ENCODE data around the gene SLC38A7.
"Not testable (repeated sequence)": the region's sequence is repeated elsewhere in the genome, so short reads cannot be mapped to it uniquely, and the experiment has no call there.

Gene SLC38A7

GRCh38 chr16:58670946-58671583 is 13.5 kb downstream of the SLC38A7 start:
- DNase-seq = no peak

GRCh38 chr16:58670177-58670576 is 14.4 kb downstream of the SLC38A7 start:
- no peak for DNase-seq

GRCh38 chr16:58665200-58665599 is 19.4 kb downstream of the SLC38A7 start:
- DNase-seq = no peak

- no peak for DNase-seq
Observed at GRCh38 chr16:58661199-58661830, 23.3 kb downstream of the SLC38A7 start.

- DNase-seq = not testable (repeated sequence)
Observed at GRCh38 chr16:58659911-58660310, 24.7 kb downstream of the SLC38A7 start.

GRCh38 chr16:58658796-58659211 is 25.8 kb downstream of the SLC38A7 start:
- DNase-seq = no peak

GRCh38 chr16:58656899-58657298 is 27.7 kb downstream of the SLC38A7 start:
- DNase-seq = no peak

- no peak for DNase-seq
Observed at GRCh38 chr16:58655215-58655596, 29.4 kb downstream of the SLC38A7 start.

GRCh38 chr16:58654560-58655214 is 29.9 kb downstream of the SLC38A7 start:
- no peak for DNase-seq

GRCh38 chr16:58652741-58653140 is 31.8 kb downstream of the SLC38A7 start:
- DNase-seq = no peak

- no peak for DNase-seq
Observed at GRCh38 chr16:58651965-58652348, 32.6 kb downstream of the SLC38A7 start.

- DNase-seq = no peak
Observed at GRCh38 chr16:58649707-58650106, 34.9 kb downstream of the SLC38A7 start.

- no peak for DNase-seq
Observed at GRCh38 chr16:58647107-58647506, 37.5 kb downstream of the SLC38A7 start.

GRCh38 chr16:58644765-58645487 is 39.6 kb downstream of the SLC38A7 start:
- DNase-seq = no peak

GRCh38 chr16:58644108-58644507 is 40.5 kb downstream of the SLC38A7 start:
- no peak for DNase-seq

GRCh38 chr16:58640949-58641348 is 43.6 kb downstream of the SLC38A7 start:
- no peak for DNase-seq

- no peak for DNase-seq
Observed at GRCh38 chr16:58639836-58640235, 44.7 kb downstream of the SLC38A7 start.

GRCh38 chr16:58639230-58639629 is 45.3 kb downstream of the SLC38A7 start:
- DNase-seq = no peak

GRCh38 chr16:58638148-58639036 is 46.2 kb downstream of the SLC38A7 start:
- no peak for DNase-seq

- DNase-seq = not testable (repeated sequence)
Observed at GRCh38 chr16:58637021-58637420, 47.5 kb downstream of the SLC38A7 start.

GRCh38 chr16:58636466-58636865 is 48.1 kb downstream of the SLC38A7 start:
- DNase-seq = no peak

- DNase-seq = no peak
Observed at GRCh38 chr16:58635502-58635901, 49.1 kb downstream of the SLC38A7 start.

Data from NK-92 treated with Interleukin-12 subunit alpha and Interleukin-12 subunit beta, amount 100 ng/mL, for 24 hours (cell line).